Measurements from ENCODE around the gene SLC9A4. TPM values are rescaled to one million over a fixed set of nuclear protein-coding genes. Genes with fewer than 3 reads are reported as not detected.

The SLC9A4 gene
- total and polyA plus RNA-seq, 2 donors (not counting 1 experiment from before 2014, with no cell fraction given), result not detected

DNA sequence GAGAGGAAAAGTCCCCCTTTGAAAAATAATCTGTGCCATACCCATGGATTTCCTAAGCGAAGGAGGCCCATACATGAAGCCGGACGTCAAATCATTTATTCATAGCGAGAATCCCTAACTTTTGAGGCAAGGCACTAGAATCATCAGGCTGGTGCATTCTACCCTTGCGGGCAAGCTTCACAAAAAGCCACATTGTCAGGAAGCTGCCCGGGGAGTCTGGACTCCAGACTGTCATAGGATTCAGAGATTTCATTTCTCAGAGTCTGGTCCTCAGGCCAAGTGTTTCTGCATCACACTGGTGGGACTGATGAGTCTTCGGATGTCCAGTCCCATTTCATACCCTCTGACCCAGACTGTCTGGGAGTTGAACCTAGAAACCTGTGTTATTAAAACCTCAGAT lies 8.9 kb downstream of the SLC9A4 start:
- Histone ChIP-seq H3K9me3 (ENCODE audit: control insufficient read depth, insufficient read depth, low read depth, low read length) (no peaks in the 10 kb centered on the region), H3K27me3 (ENCODE audit: control insufficient read depth, insufficient read depth, low read length) (no peaks in the 10 kb centered on the region), H3K27ac (ENCODE audit: insufficient read depth, low read length) (no peak overlapping the region), H4K20me1 (ENCODE audit: control insufficient read depth, extremely low read depth, insufficient read depth, low read length) (no peaks in the 10 kb centered on the region), H3K4me2 (ENCODE audit: extremely low read depth, insufficient read depth, low read length) (no peak overlapping the region), H3K4me1 (ENCODE audit: control insufficient read depth, extremely low read depth, insufficient read depth, low read length) (no peaks in the 10 kb centered on the region), H3K79me2 (ENCODE audit: control insufficient read depth, insufficient read depth, low read length) (no peaks in the 10 kb centered on the region), H3K4me3 (replicated peaks in 1 of 4; ENCODE audit: control extremely low read depth in 1 of 4, insufficient read depth in 1 of 4, low read depth in 3 of 4, low read length in 4 of 4) (no peak overlapping the region), H3K9ac (ENCODE audit: insufficient read depth, low read length) (no peak overlapping the region), H3K36me3 (ENCODE audit: control insufficient read depth, insufficient read depth, low read length) (no peaks in the 10 kb centered on the region), H2AFZ (ENCODE audit: low read length) (no peak overlapping the region)
- no peak for DNase-seq (ENCODE audit: low read depth in 2 of 2)
- TF ChIP-seq, protein P1, sequence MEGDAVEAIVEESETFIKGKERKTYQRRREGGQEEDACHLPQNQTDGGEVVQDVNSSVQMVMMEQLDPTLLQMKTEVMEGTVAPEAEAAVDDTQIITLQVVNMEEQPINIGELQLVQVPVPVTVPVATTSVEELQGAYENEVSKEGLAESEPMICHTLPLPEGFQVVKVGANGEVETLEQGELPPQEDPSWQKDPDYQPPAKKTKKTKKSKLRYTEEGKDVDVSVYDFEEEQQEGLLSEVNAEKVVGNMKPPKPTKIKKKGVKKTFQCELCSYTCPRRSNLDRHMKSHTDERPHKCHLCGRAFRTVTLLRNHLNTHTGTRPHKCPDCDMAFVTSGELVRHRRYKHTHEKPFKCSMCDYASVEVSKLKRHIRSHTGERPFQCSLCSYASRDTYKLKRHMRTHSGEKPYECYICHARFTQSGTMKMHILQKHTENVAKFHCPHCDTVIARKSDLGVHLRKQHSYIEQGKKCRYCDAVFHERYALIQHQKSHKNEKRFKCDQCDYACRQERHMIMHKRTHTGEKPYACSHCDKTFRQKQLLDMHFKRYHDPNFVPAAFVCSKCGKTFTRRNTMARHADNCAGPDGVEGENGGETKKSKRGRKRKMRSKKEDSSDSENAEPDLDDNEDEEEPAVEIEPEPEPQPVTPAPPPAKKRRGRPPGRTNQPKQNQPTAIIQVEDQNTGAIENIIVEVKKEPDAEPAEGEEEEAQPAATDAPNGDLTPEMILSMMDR (conservative IDR thresholded peaks at IDR 0.05 in 1 of 2, IDR thresholded peaks at IDR 0.05 in 1 of 2; ENCODE audit: low read depth in 1 of 2, low read length in 2 of 2), result no peak
- no peak for TF ChIP-seq EZH2 (IDR thresholded peaks at IDR 0.05; ENCODE audit: low read length, missing control alignments)

DNA sequence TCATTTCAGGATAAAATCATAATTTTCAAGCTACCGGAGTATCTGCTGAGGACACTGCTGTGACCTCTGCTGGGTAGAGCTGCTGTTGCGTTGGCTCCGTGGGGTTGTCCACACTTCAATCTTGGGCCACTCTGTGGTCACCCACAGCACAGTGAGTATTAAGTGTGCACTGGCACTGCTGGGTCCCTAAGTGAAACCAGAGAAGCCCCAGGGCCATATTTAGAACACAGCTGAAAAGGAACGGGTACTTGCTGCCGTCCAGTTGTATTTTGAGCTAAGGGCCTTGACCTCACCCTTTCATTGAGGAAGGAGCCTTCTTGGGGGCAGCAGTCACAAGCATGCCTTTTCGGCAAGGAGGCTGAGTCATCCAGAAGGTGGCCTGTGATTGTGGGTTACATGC lies 10.1 kb downstream of the SLC9A4 start:
- no peaks in the 10 kb centered on the region for H3K4me1 ChIP-seq (ENCODE audit: control insufficient read depth, extremely low read depth, insufficient read depth, low read length)
- H3K27me3 ChIP-seq (ENCODE audit: control insufficient read depth, insufficient read depth, low read length), result no peaks in the 10 kb centered on the region
- H3K9ac ChIP-seq (ENCODE audit: insufficient read depth, low read length), result no peak overlapping the region
- no peak overlapping the region for H3K4me3 ChIP-seq (replicated peaks in 1 of 4; ENCODE audit: control extremely low read depth in 1 of 4, insufficient read depth in 1 of 4, low read depth in 3 of 4, low read length in 4 of 4)
- H3K4me2 ChIP-seq (ENCODE audit: extremely low read depth, insufficient read depth, low read length), result no peak overlapping the region
- no peaks in the 10 kb centered on the region for H4K20me1 ChIP-seq (ENCODE audit: control insufficient read depth, extremely low read depth, insufficient read depth, low read length)
- H2AFZ ChIP-seq (ENCODE audit: low read length), result no peak overlapping the region
- TF ChIP-seq EZH2 (IDR thresholded peaks at IDR 0.05; ENCODE audit: low read length, missing control alignments), result no peak
- TF ChIP-seq, protein P1 (conservative IDR thresholded peaks at IDR 0.05 in 1 of 2, IDR thresholded peaks at IDR 0.05 in 1 of 2; ENCODE audit: low read depth in 1 of 2, low read length in 2 of 2), result no peak
- H3K79me2 ChIP-seq (ENCODE audit: control insufficient read depth, insufficient read depth, low read length), result no peaks in the 10 kb centered on the region
- H3K9me3 ChIP-seq (ENCODE audit: control insufficient read depth, insufficient read depth, low read depth, low read length), result no peaks in the 10 kb centered on the region
- no peaks in the 10 kb centered on the region for H3K36me3 ChIP-seq (ENCODE audit: control insufficient read depth, insufficient read depth, low read length)
- DNase-seq (ENCODE audit: low read depth in 2 of 2), result no peak
- no peak overlapping the region for H3K27ac ChIP-seq (ENCODE audit: insufficient read depth, low read length)

- H3K4me1 ChIP-seq (ENCODE audit: control insufficient read depth, extremely low read depth, insufficient read depth, low read length), result no peaks in the 10 kb centered on the region
- H3K9me3 ChIP-seq (ENCODE audit: control insufficient read depth, insufficient read depth, low read depth, low read length), result no peaks in the 10 kb centered on the region
- H2AFZ ChIP-seq (ENCODE audit: low read length), result no peak overlapping the region
- no peak overlapping the region for H3K27ac ChIP-seq (ENCODE audit: insufficient read depth, low read length)
- TF ChIP-seq, protein P1 (conservative IDR thresholded peaks at IDR 0.05 in 1 of 2, IDR thresholded peaks at IDR 0.05 in 1 of 2; ENCODE audit: low read depth in 1 of 2, low read length in 2 of 2), result no peak
- no peak for TF ChIP-seq EZH2 (IDR thresholded peaks at IDR 0.05; ENCODE audit: low read length, missing control alignments)
- H3K9ac ChIP-seq (ENCODE audit: insufficient read depth, low read length), result no peak overlapping the region
- no peaks in the 10 kb centered on the region for H3K36me3 ChIP-seq (ENCODE audit: control insufficient read depth, insufficient read depth, low read length)
- H3K4me3 ChIP-seq (replicated peaks in 1 of 4; ENCODE audit: control extremely low read depth in 1 of 4, insufficient read depth in 1 of 4, low read depth in 3 of 4, low read length in 4 of 4), result no peak overlapping the region
- H3K27me3 ChIP-seq (ENCODE audit: control insufficient read depth, insufficient read depth, low read length), result no peaks in the 10 kb centered on the region
- no peaks in the 10 kb centered on the region for H3K79me2 ChIP-seq (ENCODE audit: control insufficient read depth, insufficient read depth, low read length)
- no peak for DNase-seq (ENCODE audit: low read depth in 2 of 2)
- no peaks in the 10 kb centered on the region for H4K20me1 ChIP-seq (ENCODE audit: control insufficient read depth, extremely low read depth, insufficient read depth, low read length)
- H3K4me2 ChIP-seq (ENCODE audit: extremely low read depth, insufficient read depth, low read length), result no peak overlapping the region
These were observed 11.5 kb downstream of the SLC9A4 start for GRCh38 chr2:102484310-102485061.

Measured in fibroblast of lung (primary cell).